Smooth muscle cell (in vitro differentiated cells): ENCODE data around the gene GALNT12. TPM values are rescaled to one million over a fixed set of nuclear protein-coding genes. Genes with fewer than 3 reads are reported as not detected.

Experiments
- DNase-seq: peaks from one replicate; lab custom pipeline; 2025; ENCODE audit not compliant: unreplicated experiment; lab: John Stamatoyannopoulos, UW
- H2AFZ ChIP-seq: fragments of 200-600 bp; sonication (generic); 2 replicates; pipeline ENCODE4 v1.6.0; 2016; ENCODE audit warnings: antibody characterized with exemption, low read depth, mild to moderate bottlenecking
- H3F3A ChIP-seq: fragments of 200-600 bp; sonication (generic); 2 replicates; pipeline ENCODE4 v1.6.0; 2017; ENCODE audit warnings: antibody characterized with exemption, low read depth
- H3K27ac ChIP-seq: fragments of 200-600 bp; sonication (generic); 2 replicates; pipeline ENCODE4 v1.5.1; 2016; ENCODE audit warnings: low read depth, mild to moderate bottlenecking
- H3K27me3 ChIP-seq: fragments of 200-600 bp; sonication (generic); 2 replicates; pipeline ENCODE4 v1.6.1; 2016; ENCODE audit warnings: low read depth, mild to moderate bottlenecking
- H3K36me3 ChIP-seq: fragments of 200-600 bp; sonication (generic); 2 replicates; pipeline ENCODE4 v1.5.1; 2016; ENCODE audit warnings: low read depth
- H3K4me1 ChIP-seq: fragments of 200-600 bp; sonication (generic); 2 replicates; pipeline ENCODE4 v1.5.1; 2016; ENCODE audit warnings: low read depth
- H3K4me2 ChIP-seq: fragments of 200-600 bp; sonication (generic); 2 replicates; pipeline ENCODE4 v1.6.0; 2016; ENCODE audit warnings: mild to moderate bottlenecking
- H3K4me3 ChIP-seq: fragments of 200-600 bp; sonication (generic); 2 replicates; pipeline ENCODE4 v1.5.1; 2016; ENCODE audit warnings: mild to moderate bottlenecking
- H3K79me2 ChIP-seq: fragments of 200-600 bp; sonication (generic); 2 replicates; pipeline ENCODE4 v1.6.0; 2016; ENCODE audit warnings: low read depth, mild to moderate bottlenecking
- H3K9ac ChIP-seq: fragments of 200-600 bp; sonication (generic); 2 replicates; pipeline ENCODE4 v1.6.0; 2016; ENCODE audit warnings: low read depth
- H3K9me3 ChIP-seq: fragments of 200-600 bp; sonication (generic); replicated peaks from 2 replicates; pipeline ENCODE4 v1.5.1; 2016; ENCODE audit warnings: low read depth
- H4K20me1 ChIP-seq: fragments of 200-600 bp; sonication (generic); 2 replicates; pipeline ENCODE4 v1.6.0; 2016; ENCODE audit warnings: low read depth
- CTCF ChIP-seq: fragments of 200-600 bp; sonication (generic); IDR thresholded peaks from 2 replicates; pipeline ENCODE4 v1.5.1; 2017; ENCODE audit warnings: borderline replicate concordance, mild to moderate bottlenecking, antibody characterized with exemption; ENCODE audit not compliant: insufficient read depth, poor library complexity, severe bottlenecking
- WGBS: methylation state at CpG from one replicate; pipeline ENCODE4 v1.1.7; 2016; ENCODE audit warnings: low lambda C conversion rate; 5-methylcytosine and 5-hydroxymethylcytosine counted together
- polyA plus RNA-seq: library from polyadenylated mRNA; unstranded; fragments of >200 nt; fragmentation: Nextera tagmentation; extraction: Ambion mirVana; gene quantifications from 2 replicates; pipeline ENCODE4 v1.2.1, GENCODE V29; 2016
- total RNA-seq: library from RNA; depleted of rRNA; stranded (reverse); fragments of >200 nt; gene quantifications from 2 replicates; pipeline ENCODE4 v1.2.3, GENCODE V29; 2014

GALNT12 gene
- total and polyA plus RNA-seq, 2 experiments from 2014 or later, result 1.7 to 4.0 TPM

GRCh38 chr9:98784831-98785806, 22.4 kb upstream of the GALNT12 start:
- no peak overlapping the region for H3K9ac ChIP-seq
- H4K20me1 ChIP-seq, result peaks cover 2% of the 10 kb centered on the region
- no peak overlapping the region for H3K4me2 ChIP-seq
- no peaks in the 10 kb centered on the region for H3K36me3 ChIP-seq
- no peak overlapping the region for H3K4me3 ChIP-seq
- H3K4me1 ChIP-seq, result no peaks in the 10 kb centered on the region
- TF ChIP-seq CTCF, result no peak
- no peak overlapping the region for H2AFZ ChIP-seq
- H3K79me2 ChIP-seq, result no peaks in the 10 kb centered on the region
- no peaks in the 10 kb centered on the region for H3F3A ChIP-seq
- DNase-seq, result no peak
- WGBS, result 95% methylated on average over 11 of the region's 11 CpGs
- H3K9me3 ChIP-seq, result no peaks in the 10 kb centered on the region
- no peak overlapping the region for H3K27ac ChIP-seq
- no peaks in the 10 kb centered on the region for H3K27me3 ChIP-seq

GRCh38 chr9:98786750-98787510, 20.5 kb upstream of the GALNT12 start:
- H3K36me3 ChIP-seq, result no peaks in the 10 kb centered on the region
- no peak overlapping the region for H3K4me2 ChIP-seq
- DNase-seq, result no peak
- WGBS, result 92% methylated on average over 4 of the region's 4 CpGs
- no peaks in the 10 kb centered on the region for H3K9me3 ChIP-seq
- no peaks in the 10 kb centered on the region for H3F3A ChIP-seq
- H2AFZ ChIP-seq, result no peak overlapping the region
- H3K4me3 ChIP-seq, result no peak overlapping the region
- peaks cover 14% of the 10 kb centered on the region for H4K20me1 ChIP-seq
- H3K27ac ChIP-seq, result no peak overlapping the region
- TF ChIP-seq CTCF, result no peak
- H3K27me3 ChIP-seq, result no peaks in the 10 kb centered on the region
- H3K79me2 ChIP-seq, result no peaks in the 10 kb centered on the region
- peaks cover 6% of the 10 kb centered on the region for H3K4me1 ChIP-seq
- no peak overlapping the region for H3K9ac ChIP-seq

GRCh38 chr9:98787766-98788335, 19.6 kb upstream of the GALNT12 start:
- Histone ChIP-seq H3K4me1 (peaks cover 6% of the 10 kb centered on the region), H3K4me3 (no peak overlapping the region), H3K9ac (no peak overlapping the region), H3K36me3 (no peaks in the 10 kb centered on the region), H3F3A (no peaks in the 10 kb centered on the region), H2AFZ (no peak overlapping the region), H3K4me2 (no peak overlapping the region), H4K20me1 (peaks cover 23% of the 10 kb centered on the region), H3K27me3 (no peaks in the 10 kb centered on the region), H3K9me3 (no peaks in the 10 kb centered on the region), H3K27ac (no peak overlapping the region), H3K79me2 (no peaks in the 10 kb centered on the region)
- WGBS, result 99% methylated on average over 12 of the region's 12 CpGs
- no peak for DNase-seq
- TF ChIP-seq CTCF, result no peak
